Endothelial cell of umbilical vein (primary cell): ENCODE data around the gene SKOR1. TPM values are rescaled to one million over a fixed set of nuclear protein-coding genes. Genes with fewer than 3 reads are reported as not detected.

Source experiments
- BruUV-seq: library from RNA; stranded (reverse); fragments of 400-500 nt; replicated peaks from 2 replicates; lab custom pipeline; 2021; lab: Mats Ljungman, UMichigan
- CTCF ChIA-PET: fragments of 300-600, 350-600 bp; sonication (Branson Sonifier 250); formaldehyde crosslinking; loops from one replicate; lab custom pipeline; 2021; ENCODE audit warnings: antibody characterized with exemption, inconsistent platforms; lab: Charles Lee
- POLR2A ChIA-PET: fragments of 300-600, 350-600 bp; sonication (Branson Sonifier 250); formaldehyde crosslinking; loops from one replicate; lab custom pipeline; 2021; ENCODE audit warnings: antibody characterized with exemption, inconsistent platforms; lab: Charles Lee
- DNase-seq: peaks from one replicate; pipeline ENCODE4 v3.0.0-alpha.2; 2011; ENCODE audit warnings: low read depth, low spot score
- FAIRE-seq: peaks from 2 replicates; lab custom pipeline; 2011; peaks lifted over from hg19 to GRCh38; lab: Jason Lieb, UNC
- H2AFZ ChIP-seq: 2 replicates; pipeline ENCODE4 v1.6.0; 2012; ENCODE audit warnings: low read depth, low read length, control low read depth, inconsistent platforms
- H3K27ac ChIP-seq: 2 replicates; pipeline ENCODE4 v1.5.1; 2011; ENCODE audit warnings: low read depth, mild to moderate bottlenecking, control low read depth, low read length, moderate library complexity; ENCODE audit not compliant: insufficient read depth
- H3K27me3 ChIP-seq, 2 experiments: 2 replicates each; pipeline versions ENCODE4 v1.6.0 to v1.6.1; 2011; ENCODE audit warnings: low read length in 2 of 2, mixed read lengths in 1 of 2; ENCODE audit not compliant: control insufficient read depth in 2 of 2, insufficient read depth in 2 of 2
- H3K36me3 ChIP-seq, 2 experiments: 2 replicates in 1 of 2; 3 replicates in 1 of 2; pipeline ENCODE4 v1.5.1; 2011; ENCODE audit warnings: low read length in 2 of 2, mild to moderate bottlenecking in 1 of 2, moderate library complexity in 1 of 2; ENCODE audit not compliant: control insufficient read depth in 2 of 2, insufficient read depth in 2 of 2; ENCODE audit errors: extremely low read depth in 1 of 2
- H3K4me1 ChIP-seq: 3 replicates; pipeline ENCODE4 v1.5.1; 2011; ENCODE audit warnings: mild to moderate bottlenecking, low read length; ENCODE audit not compliant: control insufficient read depth, insufficient read depth; ENCODE audit errors: extremely low read depth
- H3K4me2 ChIP-seq: 2 replicates; pipeline ENCODE4 v1.6.1; 2011; ENCODE audit warnings: low read length, control low read depth, mixed read lengths; ENCODE audit not compliant: insufficient read depth
- H3K4me3 ChIP-seq, 3 experiments: fragments of 200-600 bp in 1 of 3; sonication (generic), shearing (Covaris generic) in 1 of 3; replicated peaks in 1 of 3; 2 replicates each; pipeline ENCODE4 v1.5.1; 2011 to 2016; ENCODE audit warnings: control low read depth in 3 of 3, low read length in 3 of 3, mild to moderate bottlenecking in 2 of 3, inconsistent platforms in 1 of 3, low read depth in 1 of 3, moderate library complexity in 1 of 3; ENCODE audit not compliant: insufficient read depth in 1 of 3
- H3K79me2 ChIP-seq: 2 replicates; pipeline ENCODE4 v1.6.0; 2012; ENCODE audit warnings: low read length, inconsistent platforms; ENCODE audit not compliant: control insufficient read depth, insufficient read depth
- H3K9ac ChIP-seq: replicated peaks from 2 replicates; pipeline ENCODE3; 2011; ENCODE audit warnings: low read length, control low read depth; ENCODE audit not compliant: insufficient read depth; ENCODE audit errors: extremely low read depth
- H3K9me1 ChIP-seq: replicated peaks from 3 replicates; pipeline ENCODE4 v1.6.0; 2011; ENCODE audit warnings: mild to moderate bottlenecking, low read length; ENCODE audit not compliant: control insufficient read depth, insufficient read depth; ENCODE audit errors: extremely low read depth
- H3K9me3 ChIP-seq: replicated peaks from 2 replicates; pipeline ENCODE4 v1.5.1; 2012; ENCODE audit warnings: low read length, inconsistent platforms; ENCODE audit not compliant: control insufficient read depth, insufficient read depth
- H4K20me1 ChIP-seq: replicated peaks from 2 replicates; pipeline ENCODE3; 2011; ENCODE audit warnings: mild to moderate bottlenecking, low read length; ENCODE audit not compliant: control insufficient read depth, insufficient read depth; ENCODE audit errors: extremely low read depth
- EZH2 ChIP-seq: IDR thresholded peaks from 2 replicates; pipeline ENCODE4 v1.6.1; 2012; ENCODE audit warnings: borderline replicate concordance, low read depth, mild to moderate bottlenecking, moderate library complexity, low read length, inconsistent platforms; ENCODE audit not compliant: severe bottlenecking
- POLR2AphosphoS5 ChIP-seq: IDR thresholded peaks from 2 replicates; pipeline ENCODE4 v1.6.1; 2012; ENCODE audit warnings: low read depth, mild to moderate bottlenecking, control low read depth, low read length, moderate library complexity; ENCODE audit not compliant: insufficient read depth
- dilution Hi-C: fragments of 300-500 bp; cut with MboI; formaldehyde crosslinking; loops from one replicate; pipeline ENCODE4 v1.15.0; 2019; ENCODE audit warnings: low sequenced_read_pairs; ENCODE audit not compliant: extremely low pct_ligation_motif_present
- intact Hi-C: fragments of 100-400 bp; cut with micrococcal nuclease; formaldehyde crosslinking; loops from one replicate; pipeline ENCODE4 v1.10.0; 2022
- polyA plus RNA-seq, 4 experiments: library from polyadenylated mRNA; depleted of rRNA in 3 of 4; stranded (reverse) in 3 of 4; unstranded in 1 of 4; fragments of >200 nt; gene quantifications; 2 replicates each; pipeline versions ENCODE4 v1.2.1 to v1.2.3, GENCODE V29; 2011 to 2012; ENCODE audit warnings: missing spikeins in 1 of 4
- total RNA-seq: library from RNA; stranded (reverse); gene quantifications from 2 replicates; pipeline ENCODE4 v1.2.3, GENCODE V29; 2021
- TF ChIP-seq, protein P1 (sequence below), 2 donors: IDR thresholded peaks; 1 replicate in 1 of 2; 2 replicates in 1 of 2; pipeline ENCODE4 v1.5.1; 2011; ENCODE audit warnings: low read length in 2 of 2, mild to moderate bottlenecking in 2 of 2, moderate library complexity in 2 of 2, control low read depth in 1 of 2, inconsistent platforms in 1 of 2, low read depth in 1 of 2; ENCODE audit not compliant: insufficient read depth in 1 of 2; ENCODE audit errors: extremely low read depth in 1 of 2
- TF ChIP-seq, protein P2 (sequence below): IDR thresholded peaks from 2 replicates; pipeline ENCODE4 v1.6.1; 2011; ENCODE audit not compliant: insufficient read depth, insufficient read length

The SKOR1 gene
- total and polyA plus RNA-seq, 2 donors (not counting 3 experiments of a cell fraction or from before 2014, with no cell fraction given), result 0.06 to 0.15 TPM

DNA sequence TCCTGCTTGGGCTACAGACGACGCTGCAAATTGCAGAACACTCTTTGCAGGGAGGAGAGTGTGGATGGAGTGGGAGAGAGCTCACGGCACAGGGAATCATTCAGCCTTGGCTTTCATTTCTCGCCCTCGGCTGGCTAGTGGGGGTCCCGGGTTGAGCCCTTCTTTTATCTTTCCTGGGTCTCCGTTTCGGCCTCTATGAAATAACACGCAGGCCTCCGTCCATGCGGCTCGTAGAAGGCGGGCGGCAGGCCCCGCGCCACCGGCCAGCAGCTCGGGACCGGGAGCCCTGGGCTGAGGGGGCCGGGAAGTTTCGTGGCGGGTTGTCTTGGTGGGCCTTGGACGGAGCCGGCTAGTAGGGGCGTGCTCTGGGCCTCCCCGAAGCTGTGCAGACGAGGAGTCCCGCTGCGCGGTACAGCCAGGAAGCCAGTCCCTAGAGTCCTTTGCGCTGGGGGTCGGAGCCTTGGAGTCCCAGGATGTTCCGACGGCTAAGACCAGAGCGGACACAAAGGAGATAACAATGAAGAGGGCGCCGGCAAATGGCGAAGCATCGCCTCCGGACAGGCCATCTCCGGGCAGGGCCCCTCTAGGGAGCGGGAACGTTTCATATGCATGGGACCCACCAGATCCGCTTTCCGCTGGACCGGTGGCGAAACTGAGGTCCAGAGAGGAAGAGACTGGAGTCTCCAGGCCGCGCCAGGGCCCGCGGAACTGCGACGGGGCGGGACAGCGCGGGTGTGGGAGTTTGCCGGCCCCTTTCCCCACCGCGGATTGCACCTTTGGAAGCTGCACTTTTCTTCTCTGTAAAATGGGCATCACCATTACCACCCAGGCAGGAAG is 10.2 kb downstream of the SKOR1 start:
- no peaks in the 10 kb centered on the region for H3K9me3 ChIP-seq
- dilution Hi-C loops, result no loop called here
- ChIA-PET CTCF (interaction anchor here (0.7 to 2.4 kb wide), 28 partner anchors 10 to 889 kb away, joined by 3 to 111 read pairs (median 3); partner anchors contain the start of gene C15orf61), POLR2A (no interaction called here)
- FAIRE-seq (no peak), DNase-seq (no peak)
- H2AFZ ChIP-seq, result peak overlapping the region; percentile 74
- no peaks in the 10 kb centered on the region for H3K36me3 ChIP-seq
- H3K9ac ChIP-seq, result peak overlapping the region; percentile 14
- H3K9me1 ChIP-seq, result no peaks in the 10 kb centered on the region
- peak overlapping the region; percentile 65 for H3K4me2 ChIP-seq
- H3K4me3 ChIP-seq, result peak overlapping the region in 2 of 3 experiments; percentile 29 to 47
- TF ChIP-seq POLR2AphosphoS5 (no peak), EZH2 (peak; percentile 100)
- peaks cover 36% of the 10 kb centered on the region for H3K4me1 ChIP-seq
- no peak overlapping the region for H3K27ac ChIP-seq
- no peaks in the 10 kb centered on the region for H4K20me1 ChIP-seq
- intact Hi-C loops, result loop anchor here (1.0 to 5.0 kb wide), 6 partner anchors 293 to 889 kb away; partner anchors contain the start of genes C15orf61 and MAP2K5
- no TSS peak for BruUV-seq
- no peaks in the 10 kb centered on the region for H3K79me2 ChIP-seq
- peaks cover 62 to 68% of the 10 kb centered on the region in 2 experiments for H3K27me3 ChIP-seq

DNA sequence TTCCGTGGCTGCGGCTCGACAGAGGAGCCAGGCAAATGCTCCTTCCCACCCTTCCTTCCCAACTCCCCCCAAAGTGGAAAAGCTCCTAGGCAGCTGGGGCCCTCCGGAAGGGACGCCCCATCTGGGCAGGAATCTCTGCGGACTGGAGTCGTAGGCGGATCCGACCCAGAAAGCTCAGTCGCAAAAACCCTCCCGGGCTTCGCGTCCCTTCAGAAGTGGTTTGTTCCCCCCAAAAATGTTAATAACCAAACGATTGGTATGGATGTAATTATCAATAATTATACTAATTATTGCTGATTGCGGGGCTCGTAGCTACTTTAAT is 10.8 kb downstream of the SKOR1 start:
- FAIRE-seq (no peak), DNase-seq (no peak)
- intact Hi-C loops (loop anchor here (1.0 to 5.0 kb wide), 5 partner anchors 315 to 890 kb away; partner anchors contain the start of gene C15orf61), dilution Hi-C loops (no loop called here)
- POLR2A ChIA-PET, result no interaction called here
- no peaks in the 10 kb centered on the region for H3K36me3 ChIP-seq
- H3K79me2 ChIP-seq, result no peaks in the 10 kb centered on the region
- peak overlapping the region; percentile 14 for H3K9ac ChIP-seq
- H3K4me2 ChIP-seq, result peak overlapping the region; percentile 65
- H3K4me3 ChIP-seq, result peak overlapping the region in 2 of 3 experiments; percentile 29 to 47
- H3K27me3 ChIP-seq, result peaks cover 56 to 62% of the 10 kb centered on the region in 2 experiments
- peaks cover 41% of the 10 kb centered on the region for H3K4me1 ChIP-seq
- no peaks in the 10 kb centered on the region for H3K9me1 ChIP-seq
- H3K27ac ChIP-seq, result no peak overlapping the region
- no peaks in the 10 kb centered on the region for H4K20me1 ChIP-seq
- no peaks in the 10 kb centered on the region for H3K9me3 ChIP-seq
- CTCF ChIA-PET, result interaction anchor here (0.7 to 2.4 kb wide), 25 partner anchors 10 to 889 kb away, joined by 3 to 111 read pairs (median 3); partner anchors contain the start of gene C15orf61
- TF ChIP-seq, protein P1, sequence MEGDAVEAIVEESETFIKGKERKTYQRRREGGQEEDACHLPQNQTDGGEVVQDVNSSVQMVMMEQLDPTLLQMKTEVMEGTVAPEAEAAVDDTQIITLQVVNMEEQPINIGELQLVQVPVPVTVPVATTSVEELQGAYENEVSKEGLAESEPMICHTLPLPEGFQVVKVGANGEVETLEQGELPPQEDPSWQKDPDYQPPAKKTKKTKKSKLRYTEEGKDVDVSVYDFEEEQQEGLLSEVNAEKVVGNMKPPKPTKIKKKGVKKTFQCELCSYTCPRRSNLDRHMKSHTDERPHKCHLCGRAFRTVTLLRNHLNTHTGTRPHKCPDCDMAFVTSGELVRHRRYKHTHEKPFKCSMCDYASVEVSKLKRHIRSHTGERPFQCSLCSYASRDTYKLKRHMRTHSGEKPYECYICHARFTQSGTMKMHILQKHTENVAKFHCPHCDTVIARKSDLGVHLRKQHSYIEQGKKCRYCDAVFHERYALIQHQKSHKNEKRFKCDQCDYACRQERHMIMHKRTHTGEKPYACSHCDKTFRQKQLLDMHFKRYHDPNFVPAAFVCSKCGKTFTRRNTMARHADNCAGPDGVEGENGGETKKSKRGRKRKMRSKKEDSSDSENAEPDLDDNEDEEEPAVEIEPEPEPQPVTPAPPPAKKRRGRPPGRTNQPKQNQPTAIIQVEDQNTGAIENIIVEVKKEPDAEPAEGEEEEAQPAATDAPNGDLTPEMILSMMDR (IDR thresholded peaks at IDR 0.05; ENCODE audit: extremely low read depth in 1 of 2, insufficient read depth in 1 of 2, low read depth in 1 of 2, low read length in 2 of 2), result no peak
- TF ChIP-seq POLR2AphosphoS5, result no peak
- TF ChIP-seq, protein P2, sequence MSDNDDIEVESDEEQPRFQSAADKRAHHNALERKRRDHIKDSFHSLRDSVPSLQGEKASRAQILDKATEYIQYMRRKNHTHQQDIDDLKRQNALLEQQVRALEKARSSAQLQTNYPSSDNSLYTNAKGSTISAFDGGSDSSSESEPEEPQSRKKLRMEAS, result no peak
- BruUV-seq, result no TSS peak
- peak overlapping the region; percentile 74 for H2AFZ ChIP-seq
